ENCODE results near the gene SAMSN1.

Gene SAMSN1

GRCh38 chr21:14488672-14489204 is 57.4 kb downstream of the SAMSN1 start:
- in situ Hi-C loops (cut with HindIII; ENCODE audit: low sequenced_read_pairs): no loop called here

- in situ Hi-C loops (cut with HindIII; ENCODE audit: low sequenced_read_pairs): no loop called here
Measured at GRCh38 chr21:14487490-14488432, 58.4 kb downstream of the SAMSN1 start.

- in situ Hi-C loops (cut with HindIII; ENCODE audit: low sequenced_read_pairs): no loop called here
Measured at GRCh38 chr21:14486869-14487268, 59.2 kb downstream of the SAMSN1 start.

- in situ Hi-C loops (cut with HindIII; ENCODE audit: low sequenced_read_pairs): no loop called here
Measured at GRCh38 chr21:14484188-14485009, 61.7 kb downstream of the SAMSN1 start.

- in situ Hi-C loops (cut with HindIII; ENCODE audit: low sequenced_read_pairs): no loop called here
Measured at GRCh38 chr21:14483296-14483695, 62.8 kb downstream of the SAMSN1 start.

- in situ Hi-C loops (cut with HindIII; ENCODE audit: low sequenced_read_pairs): no loop called here
Measured at GRCh38 chr21:14482165-14482564, 64.0 kb downstream of the SAMSN1 start.

GRCh38 chr21:14480411-14481031 is 65.6 kb downstream of the SAMSN1 start:
- in situ Hi-C loops (cut with HindIII; ENCODE audit: low sequenced_read_pairs): no loop called here

- in situ Hi-C loops (cut with HindIII; ENCODE audit: low sequenced_read_pairs): no loop called here
Measured at GRCh38 chr21:14479241-14479786, 66.8 kb downstream of the SAMSN1 start.

- in situ Hi-C loops (cut with HindIII; ENCODE audit: low sequenced_read_pairs): no loop called here
Measured at GRCh38 chr21:14477841-14478240, 68.3 kb downstream of the SAMSN1 start.

GRCh38 chr21:14477133-14477532 is 69.0 kb downstream of the SAMSN1 start:
- in situ Hi-C loops (cut with HindIII; ENCODE audit: low sequenced_read_pairs): no loop called here

GRCh38 chr21:14474995-14475394 is 71.1 kb downstream of the SAMSN1 start:
- in situ Hi-C loops (cut with HindIII; ENCODE audit: low sequenced_read_pairs): no loop called here

- in situ Hi-C loops (cut with HindIII; ENCODE audit: low sequenced_read_pairs): no loop called here
Measured at GRCh38 chr21:14469641-14470040, 76.5 kb downstream of the SAMSN1 start.

GRCh38 chr21:14466715-14467114 is 79.4 kb downstream of the SAMSN1 start:
- in situ Hi-C loops (cut with HindIII; ENCODE audit: low sequenced_read_pairs): no loop called here

GRCh38 chr21:14457762-14458161 is 88.4 kb downstream of the SAMSN1 start:
- in situ Hi-C loops (cut with HindIII; ENCODE audit: low sequenced_read_pairs): no loop called here

GRCh38 chr21:14456911-14457310 is 89.2 kb downstream of the SAMSN1 start:
- in situ Hi-C loops (cut with HindIII; ENCODE audit: low sequenced_read_pairs): no loop called here

GRCh38 chr21:14454016-14455009 is 91.8 kb downstream of the SAMSN1 start:
- in situ Hi-C loops (cut with HindIII; ENCODE audit: low sequenced_read_pairs): no loop called here

GRCh38 chr21:14453339-14454015 is 92.6 kb downstream of the SAMSN1 start:
- in situ Hi-C loops (cut with HindIII; ENCODE audit: low sequenced_read_pairs): no loop called here

GRCh38 chr21:14452727-14453241 is 93.3 kb downstream of the SAMSN1 start:
- in situ Hi-C loops (cut with HindIII; ENCODE audit: low sequenced_read_pairs): no loop called here
